HL-60 (cell line): ENCODE results near the gene GAST.
A peak's percentile ranks its signal among the peaks of the same experiment; 100 is the strongest.

ENCODE experiments used
- CTCF ChIP-seq: IDR thresholded peaks from one replicate; pipeline ENCODE4 v1.5.1; 2011; ENCODE audit warnings: low read length, control low read depth, inconsistent platforms; ENCODE audit not compliant: insufficient read depth
- POLR2AphosphoS5 ChIP-seq: IDR thresholded peaks from 2 replicates; pipeline ENCODE4 v1.6.1; 2012; ENCODE audit warnings: low read depth

DNA sequence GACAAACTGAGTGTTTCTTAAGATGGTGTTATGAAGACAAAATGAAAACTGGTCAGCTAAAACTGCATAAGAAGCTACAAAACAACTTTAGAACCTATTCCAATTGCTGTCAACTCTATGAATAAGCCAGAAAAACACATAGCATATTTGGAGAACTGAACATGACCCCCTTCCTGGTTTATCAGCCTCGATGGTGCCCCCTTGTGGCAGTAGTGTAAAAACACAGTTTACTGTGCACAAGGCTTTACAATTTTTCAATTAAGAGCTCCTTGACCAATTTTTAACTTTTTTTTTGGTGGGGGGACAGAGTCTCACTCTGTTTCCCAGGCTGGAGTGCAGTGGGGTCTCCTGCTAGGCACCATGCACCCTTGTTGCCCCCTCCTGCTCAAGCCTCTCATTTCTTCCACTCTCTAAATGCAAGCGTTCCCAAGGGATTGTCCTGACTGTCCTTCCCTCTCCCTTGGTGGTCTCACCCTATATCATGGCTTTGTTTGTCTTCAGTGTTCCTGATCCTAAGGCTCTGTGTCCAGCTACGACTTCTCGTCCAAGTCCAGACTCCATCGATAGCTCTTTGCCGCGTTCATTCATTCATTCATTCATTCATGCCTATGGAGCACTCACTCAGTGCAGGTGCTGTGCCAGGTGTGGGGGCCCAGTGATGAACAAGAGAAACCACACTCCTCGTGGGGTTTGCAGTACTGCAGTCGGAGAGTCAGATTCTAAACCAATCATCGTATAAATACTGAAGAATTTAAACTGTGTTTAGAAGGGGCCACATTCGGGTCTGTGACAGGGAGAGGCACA is 16.0 kb upstream of the GAST start:
- no peak for TF ChIP-seq POLR2AphosphoS5
- peak; percentile 77 for TF ChIP-seq CTCF
